SJCRH30 (cell line): ENCODE measurements around the gene ZNF775. TPM values are rescaled to one million over a fixed set of nuclear protein-coding genes. Genes with fewer than 3 reads are reported as not detected.
A peak's percentile ranks its signal among the peaks of the same experiment; 100 is the strongest.

Experiments
- DNase-seq, 2 experiments: peaks; one replicate each; pipeline ENCODE4 v3.0.0-alpha.2; 2015 to 2020
- H3K27ac ChIP-seq: fragments of 250-450 bp; sonication (Bioruptor Pico); 2 replicates; pipeline ENCODE4 v1.5.1; 2020; ENCODE audit warnings: mild to moderate bottlenecking, moderate library complexity
- H3K27me3 ChIP-seq: fragments of 250-450 bp; sonication (Bioruptor Pico); 2 replicates; pipeline ENCODE4 v1.5.1; 2020; ENCODE audit warnings: mild to moderate bottlenecking, moderate library complexity
- H3K36me3 ChIP-seq: fragments of 250-450 bp; sonication (Bioruptor Pico); 2 replicates; pipeline ENCODE4 v1.5.1; 2020; ENCODE audit warnings: mild to moderate bottlenecking, moderate library complexity
- H3K4me1 ChIP-seq: fragments of 250-450 bp; sonication (Bioruptor Pico); 2 replicates; pipeline ENCODE4 v1.5.1; 2020; ENCODE audit warnings: mild to moderate bottlenecking, moderate library complexity
- H3K4me3 ChIP-seq: fragments of 250-450 bp; sonication (Bioruptor Pico); 2 replicates; pipeline ENCODE4 v1.5.1; 2020; ENCODE audit warnings: mild to moderate bottlenecking, moderate library complexity
- H3K9me3 ChIP-seq: fragments of 250-450 bp; sonication (Bioruptor Pico); replicated peaks from 2 replicates; pipeline ENCODE4 v1.5.1; 2020; ENCODE audit warnings: mild to moderate bottlenecking, moderate library complexity
- total RNA-seq: library from RNA; depleted of rRNA; stranded (reverse); fragments of >200 nt; shearing (Covaris generic); gene quantifications from 2 replicates; pipeline ENCODE4 v1.2.3, GENCODE V29; 2014

The ZNF775 gene
- total RNA-seq, 1 experiment from 2014 or later, result 9.5 TPM

- DNase-seq, result no peak
- peaks cover 9% of the 10 kb centered on the region for H3K4me1 ChIP-seq
Measured at GRCh38 chr7:150430465-150431085, 51.4 kb downstream of the ZNF775 start.

GRCh38 chr7:150431839-150432658, 52.9 kb downstream of the ZNF775 start:
- Histone ChIP-seq H3K4me1 (peaks cover 9% of the 10 kb centered on the region), H3K4me3 (no peak overlapping the region), H3K27ac (no peak overlapping the region), H3K9me3 (no peaks in the 10 kb centered on the region), H3K36me3 (no peaks in the 10 kb centered on the region), H3K27me3 (no peaks in the 10 kb centered on the region)
- no peak for DNase-seq

More at GRCh38 chr7:150430465-150431085, 51.4 kb downstream of the ZNF775 start:
- Histone ChIP-seq H3K27ac (no peak overlapping the region), H3K9me3 (no peaks in the 10 kb centered on the region), H3K27me3 (no peaks in the 10 kb centered on the region), H3K4me3 (no peak overlapping the region), H3K36me3 (no peaks in the 10 kb centered on the region)

GRCh38 chr7:150432915-150433892, 54.1 kb downstream of the ZNF775 start:
- Histone ChIP-seq H3K27me3 (no peaks in the 10 kb centered on the region), H3K4me1 (peaks cover 9% of the 10 kb centered on the region), H3K9me3 (no peaks in the 10 kb centered on the region), H3K27ac (no peak overlapping the region), H3K36me3 (no peaks in the 10 kb centered on the region), H3K4me3 (no peak overlapping the region)
- DNase-seq, result no peak

GRCh38 chr7:150434240-150434639, 55.1 kb downstream of the ZNF775 start:
- Histone ChIP-seq H3K4me1 (peaks cover 5% of the 10 kb centered on the region), H3K9me3 (no peaks in the 10 kb centered on the region)
- DNase-seq, result no peak

GRCh38 chr7:150435047-150435389, 55.9 kb downstream of the ZNF775 start:
- Histone ChIP-seq H3K4me3 (no peak overlapping the region), H3K27ac (no peak overlapping the region), H3K36me3 (no peaks in the 10 kb centered on the region), H3K27me3 (no peaks in the 10 kb centered on the region), H3K4me1 (no peaks in the 10 kb centered on the region), H3K9me3 (no peaks in the 10 kb centered on the region)
- no peak for DNase-seq

More at GRCh38 chr7:150434240-150434639, 55.1 kb downstream of the ZNF775 start:
- no peak overlapping the region for H3K4me3 ChIP-seq
- H3K27ac ChIP-seq, result no peak overlapping the region
- H3K27me3 ChIP-seq, result no peaks in the 10 kb centered on the region
- H3K36me3 ChIP-seq, result no peaks in the 10 kb centered on the region

GRCh38 chr7:150435390-150436073, 56.4 kb downstream of the ZNF775 start:
- H3K27ac ChIP-seq, result no peak overlapping the region
- no peak overlapping the region for H3K4me3 ChIP-seq
- DNase-seq, result no peak
- H3K36me3 ChIP-seq, result no peaks in the 10 kb centered on the region
- no peaks in the 10 kb centered on the region for H3K27me3 ChIP-seq
- no peaks in the 10 kb centered on the region for H3K9me3 ChIP-seq
- H3K4me1 ChIP-seq, result no peaks in the 10 kb centered on the region

- Histone ChIP-seq H3K27ac (no peak overlapping the region), H3K27me3 (no peaks in the 10 kb centered on the region), H3K4me3 (no peak overlapping the region), H3K36me3 (no peaks in the 10 kb centered on the region), H3K9me3 (peaks cover 8% of the 10 kb centered on the region; the same call in 1 of the 2 replicates), H3K4me1 (peaks cover 5% of the 10 kb centered on the region; the same call in 1 of the 2 replicates)
- DNase-seq, result no peak
Measured at GRCh38 chr7:150439967-150440366, 60.8 kb downstream of the ZNF775 start.

DNA sequence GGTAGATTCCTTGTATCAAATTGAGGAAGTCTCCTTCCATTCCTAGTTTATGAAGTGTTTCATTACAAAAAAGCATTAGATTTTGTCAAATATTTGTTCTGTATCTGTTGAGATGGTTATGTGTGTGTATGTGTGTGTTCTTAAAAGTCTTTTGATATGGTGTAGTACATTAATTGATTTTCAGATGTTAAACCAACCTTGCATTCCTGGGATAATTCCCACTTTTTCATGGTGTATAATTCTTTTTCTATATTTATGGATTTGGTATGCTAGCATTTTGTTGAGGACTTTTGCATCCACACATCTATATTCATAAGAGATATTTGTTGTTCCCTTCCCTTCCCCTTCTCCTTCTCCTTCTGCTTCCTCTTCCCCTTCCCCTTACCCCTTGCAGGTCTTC, 62.4 kb downstream of the ZNF775 start:
- no peak for DNase-seq

GRCh38 chr7:150442811-150443210, 63.7 kb downstream of the ZNF775 start:
- Histone ChIP-seq H3K36me3 (no peaks in the 10 kb centered on the region), H3K4me3 (no peak overlapping the region), H3K4me1 (peaks cover 12% of the 10 kb centered on the region), H3K9me3 (peaks cover 8% of the 10 kb centered on the region; the same call in 1 of the 2 replicates), H3K27ac (no peak overlapping the region), H3K27me3 (peaks cover 5% of the 10 kb centered on the region)
- DNase-seq, result no peak

More for the DNA sequence above, 62.4 kb downstream of the ZNF775 start:
- H3K4me1 ChIP-seq, result peaks cover 10% of the 10 kb centered on the region; the same call in 1 of the 2 replicates
- no peak overlapping the region for H3K27ac ChIP-seq
- H3K9me3 ChIP-seq, result peaks cover 8% of the 10 kb centered on the region; the same call in 1 of the 2 replicates
- no peak overlapping the region for H3K4me3 ChIP-seq
- H3K36me3 ChIP-seq, result no peaks in the 10 kb centered on the region
- no peaks in the 10 kb centered on the region for H3K27me3 ChIP-seq

GRCh38 chr7:150443793-150444540, 64.8 kb downstream of the ZNF775 start:
- Histone ChIP-seq H3K27ac (no peak overlapping the region), H3K4me1 (peaks cover 20% of the 10 kb centered on the region), H3K9me3 (peaks cover 8% of the 10 kb centered on the region; the same call in 1 of the 2 replicates), H3K27me3 (peaks cover 16% of the 10 kb centered on the region), H3K36me3 (no peaks in the 10 kb centered on the region), H3K4me3 (no peak overlapping the region)
- no peak for DNase-seq

DNA sequence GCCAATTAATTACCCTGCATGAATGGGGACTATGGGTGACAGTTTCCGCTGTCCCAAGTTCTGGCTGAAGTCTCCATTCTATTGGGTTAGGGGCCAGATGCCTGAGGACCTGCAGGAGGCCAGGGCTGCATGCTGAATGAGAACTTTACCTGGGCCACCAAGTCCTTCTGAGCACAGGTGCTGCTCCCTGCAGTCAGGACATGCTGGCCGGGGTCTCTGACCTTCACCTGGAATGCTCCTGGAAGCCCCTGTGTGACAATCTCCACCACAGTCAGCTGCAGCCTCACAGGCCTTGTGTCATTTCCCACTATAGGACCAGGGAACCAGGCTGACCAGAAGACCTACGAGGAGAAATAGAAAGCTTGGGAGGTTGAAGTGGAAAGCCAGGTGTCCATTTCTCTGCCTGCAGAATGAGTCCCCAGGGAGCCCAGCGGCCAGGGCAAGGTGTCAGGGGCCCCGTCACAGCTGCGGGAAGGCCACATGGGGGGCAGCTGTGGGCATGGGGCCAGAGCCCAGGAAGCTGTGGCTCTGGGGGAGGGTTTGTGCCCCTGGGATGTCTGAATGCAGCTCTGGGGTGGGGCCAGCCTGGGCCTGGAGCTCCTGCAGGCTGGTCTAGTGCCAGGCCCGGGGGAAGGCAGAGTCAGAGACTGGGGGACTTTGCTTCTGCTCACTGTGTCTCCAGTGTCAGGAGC, 65.7 kb downstream of the ZNF775 start:
- peak; percentile 74 to 79 for DNase-seq
- peaks cover 23% of the 10 kb centered on the region for H3K27me3 ChIP-seq
- H3K36me3 ChIP-seq, result no peaks in the 10 kb centered on the region
- no peak overlapping the region for H3K4me3 ChIP-seq
- H3K9me3 ChIP-seq, result peaks cover 8% of the 10 kb centered on the region; the same call in 1 of the 2 replicates
- H3K4me1 ChIP-seq, result peaks cover 20% of the 10 kb centered on the region
- no peak overlapping the region for H3K27ac ChIP-seq

DNA sequence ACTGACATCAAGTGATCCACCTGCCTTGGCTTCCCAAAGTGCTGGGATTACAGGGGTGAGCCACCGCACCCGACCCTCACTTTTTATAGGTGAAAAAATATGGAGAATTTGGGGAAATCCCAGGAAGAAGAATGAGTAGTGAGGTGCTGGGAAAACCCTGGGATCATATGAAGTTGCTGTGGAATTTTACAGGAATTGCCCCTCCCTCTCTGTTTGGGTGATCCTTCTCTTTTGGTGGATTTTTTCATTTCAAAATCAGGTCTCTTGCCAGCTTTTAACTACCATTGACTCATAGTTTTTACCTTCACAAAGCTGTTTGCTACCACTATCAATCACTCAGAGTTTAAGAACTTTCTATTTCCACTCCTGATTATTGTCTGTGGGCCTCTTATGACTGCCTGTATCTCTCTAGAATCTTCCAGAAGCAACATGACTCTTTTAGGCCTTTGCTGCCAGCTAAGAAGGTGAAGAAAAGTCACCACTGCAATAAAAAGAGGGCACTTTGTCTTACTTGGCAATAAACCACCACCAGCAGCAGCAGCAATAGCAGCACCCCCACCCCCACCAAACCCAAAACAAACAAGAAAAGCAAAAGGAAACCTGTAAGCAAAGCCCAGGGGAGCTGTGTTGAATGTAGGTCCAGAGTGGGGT, 67.3 kb downstream of the ZNF775 start:
- Histone ChIP-seq H3K36me3 (no peaks in the 10 kb centered on the region), H3K9me3 (peaks cover 3% of the 10 kb centered on the region; the same call in 1 of the 2 replicates), H3K4me3 (no peak overlapping the region), H3K27ac (no peak overlapping the region), H3K27me3 (peaks cover 32% of the 10 kb centered on the region), H3K4me1 (peaks cover 20% of the 10 kb centered on the region)
- DNase-seq, result no peak
